Psoas muscle (tissue), 8 donors: ENCODE results near the gene PRSS8. TPM values are rescaled to one million over a fixed set of nuclear protein-coding genes. Genes with fewer than 3 reads are reported as not detected.
A peak's percentile ranks its signal among the peaks of the same experiment; 100 is the strongest.

Experiments
- ATAC-seq, 4 donors: fragments of 200-7000 bp; cut with Tn5 transposase; one replicate each; pipeline ENCODE4 v1.9.1; 2020; ENCODE audit warnings: moderate library complexity in 3 of 4, mild to moderate bottlenecking in 2 of 4
- DNase-seq, 2 donors: peaks; one replicate each; pipeline ENCODE4 v3.0.0-alpha.2; 2020
- H3K27ac ChIP-seq: fragments of 200-600 bp; one replicate; pipeline ENCODE4 v1.8.0; 2022
- H3K27me3 ChIP-seq, 3 donors: fragments of 200-600 bp in 1 of 3; one replicate each; pipeline versions ENCODE4 v1.6.1 to v1.8.0; 2013 to 2022; ENCODE audit warnings: low read length in 2 of 3, mild to moderate bottlenecking in 2 of 3, moderate library complexity in 1 of 3; ENCODE audit not compliant: insufficient read depth in 3 of 3
- H3K36me3 ChIP-seq, 2 donors: fragments of 200-600 bp in 1 of 2; one replicate each; pipeline versions ENCODE4 v1.6.1 to v1.8.0; 2013 to 2022; ENCODE audit warnings: low read depth in 1 of 2, mild to moderate bottlenecking in 1 of 2, moderate library complexity in 1 of 2; ENCODE audit not compliant: insufficient read depth in 1 of 2
- H3K4me1 ChIP-seq: fragments of 200-600 bp; one replicate; pipeline ENCODE4 v1.8.0; 2022
- H3K4me3 ChIP-seq: fragments of 200-600 bp; one replicate; pipeline ENCODE4 v1.8.0; 2022; ENCODE audit warnings: mild to moderate bottlenecking
- H3K9me3 ChIP-seq: fragments of 200-600 bp; one replicate; pipeline ENCODE4 v1.8.0; 2022
- CTCF ChIP-seq: fragments of 200-600 bp; IDR thresholded peaks from one replicate; pipeline ENCODE4 v1.8.0; 2022; ENCODE audit warnings: antibody characterized with exemption
- WGBS, 3 donors: extraction: QIAGEN DNeasy Blood & Tissue Kit; methylation state at CpG; one replicate each; pipeline versions ENCODE4 v1.1.6 to v1.1.7; 2013; 5-methylcytosine and 5-hydroxymethylcytosine counted together
- intact Hi-C, 2 donors: fragments of 100-400 bp; cut with DNase I; formaldehyde crosslinking; loops; one replicate each; pipeline versions ENCODE4 v1.11.0 to v1.14.2; 2022
- long read RNA-seq, 2 donors: library from polyadenylated mRNA; unstranded; transcript quantifications; one replicate each; pipeline ENCODE4 v2.0.0, GENCODE V29; 2021
- polyA plus RNA-seq, 3 donors: library from polyadenylated mRNA; stranded (reverse); fragments of 200-250 nt; gene quantifications; one replicate each; pipeline ENCODE4 v1.2.3, GENCODE V29; 2013
- total RNA-seq, 4 donors: library from RNA; stranded (reverse); fragmentation: NEBNext Ultra II Directional in 2 of 4; extraction: Animal tissue kit (Norgen Biotek cat#: 25700) in 2 of 4; gene quantifications; one replicate each; pipeline versions ENCODE4 v1.2.1 to v1.2.4, GENCODE V29; 2021 to 2023
- donor health status: healthy with polysubstance abuse.
- donor health status: DM: no; HTN: no; CAD: no; lungs with moderate emphysema.
- donor health status: Bipolar disorder and iron deficiency.
- donor health status: healthy.
- donor health status: DM: yes; HTN: yes; CAD: no.
- donor health status: DM: no; HTN: no; CAD: no.
- donor health status: DM: no; HTN: no; CAD: no.
- donor health status: DM: yes; HTN: yes; CAD: no.

PRSS8 gene
- total RNA-seq (not detected), polyA plus RNA-seq (under 1 TPM in 2 of 3 donors, not detected in 1; 0.07 to 0.22 TPM)
- long read RNA-seq, donor 1, result 0 reads
- long read RNA-seq, donor 2, result 0 reads

DNA sequence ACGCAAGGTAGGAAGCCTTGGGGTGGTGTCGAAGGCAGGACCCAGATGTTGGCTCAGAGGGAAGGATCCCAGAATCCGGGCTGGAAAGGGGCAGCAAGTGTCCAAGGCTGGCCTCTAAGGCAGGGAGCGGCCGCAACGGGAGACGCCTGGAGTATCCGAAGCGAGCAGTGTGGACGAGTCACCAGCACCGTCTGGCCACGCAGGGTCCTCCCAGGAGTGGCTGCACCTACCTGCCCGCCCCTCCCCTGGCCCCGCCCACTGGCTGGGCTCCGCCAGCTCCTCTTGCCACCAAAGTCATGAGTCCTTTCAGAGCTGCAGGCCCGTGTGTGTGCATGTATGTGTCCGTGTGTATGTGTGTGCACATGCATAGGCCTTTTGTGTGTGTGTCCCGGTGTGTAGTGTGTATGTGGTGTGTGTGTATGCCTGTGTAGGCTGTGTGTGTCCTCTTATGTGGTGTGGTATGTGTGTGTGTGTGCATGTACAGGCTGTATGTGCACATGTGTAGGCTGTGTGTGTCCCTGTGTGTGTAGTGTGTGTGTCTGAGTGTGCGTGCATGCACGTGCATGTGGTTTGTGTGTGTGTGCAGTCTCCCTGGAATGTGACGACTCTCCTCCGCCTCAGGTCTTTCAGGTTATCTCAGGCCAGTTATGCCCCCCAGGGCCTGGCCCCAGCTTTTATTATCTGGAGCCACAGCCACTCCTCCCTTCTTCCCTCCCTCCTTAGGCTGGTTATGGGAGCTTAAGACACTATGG lies at the start of gene PRSS8:
TSS of gene PRSS8 (minus strand) at position 193 of the 752 bp plus-strand sequence. CDS start 229 bp downstream, outside the sequence.
- ATAC-seq (no peak), DNase-seq (no peak)
- Histone ChIP-seq H3K27me3 (no peaks in the 10 kb centered on the region), H3K27ac (no peak within 1 kb of the TSS), H3K36me3 (peaks cover 0 to 18% of the 10 kb centered on the region in 2 donors), H3K4me3 (no peak within 1 kb of the TSS), H3K4me1 (peaks cover 12% of the 10 kb centered on the region), H3K9me3 (no peaks in the 10 kb centered on the region)
- intact Hi-C loops, result no loop called here
- WGBS, 3 donors, result 55 to 56% (median 56%) methylated on average over 22 of the region's 22 CpGs
- TF ChIP-seq CTCF, result no peak

DNA sequence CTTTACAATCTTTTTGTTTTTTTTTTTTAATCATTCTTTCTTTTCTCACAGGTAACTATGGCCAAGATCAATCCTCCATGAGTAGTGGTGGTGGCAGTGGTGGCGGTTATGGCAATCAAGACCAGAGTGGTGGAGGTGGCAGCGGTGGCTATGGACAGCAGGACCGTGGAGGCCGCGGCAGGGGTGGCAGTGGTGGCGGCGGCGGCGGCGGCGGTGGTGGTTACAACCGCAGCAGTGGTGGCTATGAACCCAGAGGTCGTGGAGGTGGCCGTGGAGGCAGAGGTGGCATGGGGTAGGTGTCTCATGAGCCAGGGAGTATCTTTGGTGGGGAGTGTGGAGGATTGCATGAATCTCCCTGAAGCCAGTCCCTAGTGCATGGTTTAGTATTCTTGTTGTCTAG lies 49.4 kb upstream of the PRSS8 start:
- Histone ChIP-seq H3K4me1 (peaks cover 34% of the 10 kb centered on the region), H3K9me3 (no peaks in the 10 kb centered on the region), H3K36me3 (peaks cover 42 to 76% of the 10 kb centered on the region in 2 donors), H3K27ac (no peak overlapping the region), H3K4me3 (no peak overlapping the region), H3K27me3 (no peaks in the 10 kb centered on the region)
- WGBS, 3 donors, result 94 to 96% (median 95%) methylated on average over 14 of the region's 14 CpGs
- ATAC-seq, result no peak
- TF ChIP-seq CTCF, result no peak
- DNase-seq, result no peak
- intact Hi-C loops, result loop anchor here in 1 of 2 donors (5.0 kb wide), 1 partner anchor 32 kb away; the partner anchor contains the start of gene PYDC1

DNA sequence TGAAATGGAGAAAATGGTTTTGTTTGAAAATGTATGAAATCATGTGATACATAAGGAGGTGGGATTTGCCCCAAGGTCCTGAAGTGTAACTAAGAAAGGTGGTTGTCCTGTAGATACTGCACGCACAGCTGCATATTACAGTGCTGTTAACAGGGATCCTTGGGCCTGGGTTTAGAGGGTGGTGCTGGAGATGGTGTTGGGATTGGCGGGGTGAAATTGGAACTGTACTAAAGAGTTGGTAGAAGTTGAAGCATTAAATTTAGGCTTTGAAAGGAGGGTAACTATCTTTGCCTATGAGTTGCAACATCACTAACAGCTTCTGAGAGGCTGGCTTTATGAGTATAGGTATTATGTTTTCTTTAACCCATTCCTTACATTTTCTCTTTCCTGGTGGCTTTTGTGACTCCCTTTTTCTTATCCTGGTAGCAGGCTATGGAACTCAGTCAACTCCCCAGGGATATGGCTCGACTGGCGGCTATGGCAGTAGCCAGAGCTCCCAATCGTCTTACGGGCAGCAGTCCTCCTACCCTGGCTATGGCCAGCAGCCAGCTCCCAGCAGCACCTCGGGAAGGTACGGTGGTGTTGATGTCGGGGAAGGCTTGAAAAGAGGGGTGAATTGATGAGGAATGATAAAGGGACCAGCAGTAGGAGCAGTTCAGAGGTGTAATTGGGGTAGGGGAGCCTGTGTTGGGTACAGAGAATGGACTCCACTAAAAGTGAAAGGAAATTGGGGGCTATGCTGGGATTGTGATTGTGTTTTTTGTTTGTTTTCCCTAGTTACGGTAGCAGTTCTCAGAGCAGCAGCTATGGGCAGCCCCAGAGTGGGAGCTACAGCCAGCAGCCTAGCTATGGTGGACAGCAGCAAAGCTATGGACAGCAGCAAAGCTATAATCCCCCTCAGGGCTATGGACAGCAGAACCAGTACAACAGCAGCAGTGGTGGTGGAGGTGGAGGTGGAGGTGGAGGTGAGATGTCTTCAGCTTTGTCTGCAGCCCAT lies 48.2 kb upstream of the PRSS8 start:
- DNase-seq, result no peak
- no peak for TF ChIP-seq CTCF
- Histone ChIP-seq H3K27ac (no peak overlapping the region), H3K4me3 (peak overlapping the region; percentile 95), H3K4me1 (peaks cover 41% of the 10 kb centered on the region), H3K9me3 (no peaks in the 10 kb centered on the region), H3K36me3 (peaks cover 34 to 64% of the 10 kb centered on the region in 2 donors), H3K27me3 (no peaks in the 10 kb centered on the region)
- no peak for ATAC-seq
- WGBS, 3 donors, result 47 to 64% (median 52%) methylated on average over 10 of the region's 10 CpGs
- intact Hi-C loops, result loop anchor here in 1 of 2 donors (5.0 kb wide), 1 partner anchor 34 kb away; the partner anchor contains the start of gene PYDC1

DNA sequence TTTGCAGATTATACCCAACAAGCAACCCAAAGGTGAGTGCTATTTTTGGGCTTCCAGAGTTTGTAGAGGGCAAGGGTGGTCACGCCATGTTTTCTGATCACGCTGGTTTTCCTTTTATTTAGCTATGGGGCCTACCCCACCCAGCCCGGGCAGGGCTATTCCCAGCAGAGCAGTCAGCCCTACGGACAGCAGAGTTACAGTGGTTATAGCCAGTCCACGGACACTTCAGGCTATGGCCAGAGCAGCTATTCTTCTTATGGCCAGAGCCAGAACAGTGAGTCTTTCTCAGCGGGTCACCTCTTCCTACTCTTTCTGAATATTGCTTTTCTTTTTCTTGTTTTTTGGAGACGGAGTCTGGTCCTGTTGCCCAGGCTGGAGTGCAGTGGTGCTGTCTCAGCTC lies 46.9 kb upstream of the PRSS8 start:
- intact Hi-C loops, result loop anchor here in 1 of 2 donors (5.0 kb wide), 1 partner anchor 35 kb away; the partner anchor contains the start of gene PYDC1
- peaks cover 36% of the 10 kb centered on the region for H3K4me1 ChIP-seq
- WGBS, 3 donors, result 26 to 30% (median 29%) methylated on average over 7 of the region's 7 CpGs
- peak overlapping the region; percentile 95 for H3K4me3 ChIP-seq
- peak overlapping the region; percentile 17 for H3K27ac ChIP-seq
- no peaks in the 10 kb centered on the region for H3K9me3 ChIP-seq
- DNase-seq, result no peak
- ATAC-seq, result no peak
- H3K27me3 ChIP-seq, result no peaks in the 10 kb centered on the region
- TF ChIP-seq CTCF, result no peak
- H3K36me3 ChIP-seq, result peaks cover 31 to 51% of the 10 kb centered on the region in 2 donors
